Activated CD8-positive, alpha-beta memory T cell treated with anti-CD3 and anti-CD28 coated beads, Interleukin-2, amount 50 U/mL, for 48 hours (primary cell): ENCODE data around the gene RAI1.

Experiments
- DNase-seq: peaks from one replicate; pipeline ENCODE4 v3.0.0-alpha.2; 2020

The RAI1 gene

GRCh38 chr17:17736205-17737183 is 55.2 kb downstream of the RAI1 start:
- no peak for DNase-seq

- DNase-seq: no peak
These were observed 57.0 kb downstream of the RAI1 start for GRCh38 chr17:17737961-17738894.

GRCh38 chr17:17738901-17739300 is 57.6 kb downstream of the RAI1 start:
- DNase-seq: no peak

GRCh38 chr17:17739388-17740066 is 58.3 kb downstream of the RAI1 start:
- no peak for DNase-seq

GRCh38 chr17:17740615-17741348 is 59.5 kb downstream of the RAI1 start:
- no peak for DNase-seq

- no peak for DNase-seq
These were observed 60.2 kb downstream of the RAI1 start for GRCh38 chr17:17741349-17742023.

- no peak for DNase-seq
These were observed 60.9 kb downstream of the RAI1 start for GRCh38 chr17:17742133-17742621.

GRCh38 chr17:17742688-17743390 is 61.6 kb downstream of the RAI1 start:
- no peak for DNase-seq

- no peak for DNase-seq
These were observed 62.3 kb downstream of the RAI1 start for GRCh38 chr17:17743391-17744112.

- no peak for DNase-seq
These were observed 62.9 kb downstream of the RAI1 start for GRCh38 chr17:17744116-17744515.

- DNase-seq: no peak
These were observed 64.5 kb downstream of the RAI1 start for GRCh38 chr17:17745476-17746455.

- no peak for DNase-seq
These were observed 66.9 kb downstream of the RAI1 start for GRCh38 chr17:17748179-17748578.

- no peak for DNase-seq
These were observed 67.3 kb downstream of the RAI1 start for GRCh38 chr17:17748604-17749003.

- no peak for DNase-seq
These were observed 67.9 kb downstream of the RAI1 start for GRCh38 chr17:17749025-17749772.

- DNase-seq: peak; percentile 68
These were observed 68.7 kb downstream of the RAI1 start for GRCh38 chr17:17749921-17750320.

GRCh38 chr17:17750881-17751280 is 69.6 kb downstream of the RAI1 start:
- DNase-seq: peak; percentile 73

GRCh38 chr17:17751489-17752088 is 70.3 kb downstream of the RAI1 start:
- DNase-seq: peak; percentile 70
